ENCODE data around the gene SLC31A2.

Gene SLC31A2

DNA sequence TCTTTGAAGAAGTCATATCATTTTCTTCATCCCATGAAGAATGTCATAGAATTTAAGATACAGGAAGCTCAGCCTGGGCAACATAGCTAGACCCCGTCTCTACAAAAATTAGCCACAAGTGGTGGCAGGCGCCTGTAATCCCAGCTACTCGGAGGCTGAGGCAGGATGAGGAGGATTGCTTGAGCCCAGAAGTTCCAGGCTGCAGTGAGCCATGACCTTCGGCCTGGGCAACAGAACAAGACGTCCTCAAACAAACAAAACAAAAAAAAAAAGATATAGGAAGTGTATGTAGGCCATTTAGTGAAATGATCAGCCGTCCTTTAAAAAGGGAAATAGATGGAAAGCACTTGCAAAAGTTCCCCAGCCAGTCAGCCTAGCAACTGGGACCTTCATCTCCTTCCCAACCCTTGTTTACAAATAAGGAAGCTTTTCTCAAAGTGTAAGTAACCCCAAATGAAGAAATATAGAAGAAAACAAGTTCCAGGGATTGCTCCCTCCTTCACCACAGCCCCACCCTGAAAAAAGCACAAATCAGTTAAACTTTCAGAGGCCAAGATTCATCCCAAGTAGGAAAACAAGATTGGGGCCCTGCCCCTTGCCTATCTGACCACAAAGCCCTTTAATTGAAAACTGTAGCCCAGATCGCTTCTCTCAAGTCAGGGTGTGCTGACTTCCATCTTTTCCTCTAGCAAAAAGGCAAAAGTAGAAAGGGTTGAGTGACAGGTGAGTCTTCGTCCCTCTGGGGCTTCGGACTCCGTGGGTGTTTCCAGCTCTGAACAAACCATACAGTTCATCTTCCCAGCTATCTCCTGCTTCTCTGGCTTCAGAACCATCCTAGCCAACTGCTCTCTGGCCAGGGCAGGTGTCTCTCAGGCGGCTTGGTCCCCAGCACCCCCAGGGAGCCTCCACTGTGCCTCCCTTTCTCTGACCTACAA is 1.2 kb downstream of the SLC31A2 start:
- DNase-seq, result no peak

DNA sequence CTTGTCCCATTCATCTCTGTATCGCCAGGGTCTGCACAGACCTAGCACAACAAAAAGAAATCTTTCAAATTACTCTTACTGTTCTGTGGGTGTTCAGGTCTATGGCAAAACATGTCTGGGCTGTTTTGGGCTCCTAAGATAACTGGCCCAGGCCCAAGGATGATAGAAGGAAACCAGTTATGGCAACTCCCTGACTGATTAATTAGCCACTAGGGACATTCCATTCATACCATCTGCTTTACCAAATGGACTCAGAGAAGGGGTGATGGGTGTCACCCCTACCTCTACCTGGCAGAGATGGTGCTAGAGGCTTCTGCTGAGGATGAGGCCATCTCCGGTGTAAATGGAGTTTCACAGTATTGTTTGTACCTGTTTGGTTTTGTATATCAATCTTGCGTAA is 1.9 kb downstream of the SLC31A2 start:
- no peak for DNase-seq

- DNase-seq, result no peak
Measured at GRCh38 chr9:113153599-113153998, 2.8 kb downstream of the SLC31A2 start.

GRCh38 chr9:113154471-113154870 is 3.7 kb downstream of the SLC31A2 start:
- DNase-seq, result no peak

GRCh38 chr9:113154946-113155345 is 4.1 kb downstream of the SLC31A2 start:
- DNase-seq, result no peak

DNA sequence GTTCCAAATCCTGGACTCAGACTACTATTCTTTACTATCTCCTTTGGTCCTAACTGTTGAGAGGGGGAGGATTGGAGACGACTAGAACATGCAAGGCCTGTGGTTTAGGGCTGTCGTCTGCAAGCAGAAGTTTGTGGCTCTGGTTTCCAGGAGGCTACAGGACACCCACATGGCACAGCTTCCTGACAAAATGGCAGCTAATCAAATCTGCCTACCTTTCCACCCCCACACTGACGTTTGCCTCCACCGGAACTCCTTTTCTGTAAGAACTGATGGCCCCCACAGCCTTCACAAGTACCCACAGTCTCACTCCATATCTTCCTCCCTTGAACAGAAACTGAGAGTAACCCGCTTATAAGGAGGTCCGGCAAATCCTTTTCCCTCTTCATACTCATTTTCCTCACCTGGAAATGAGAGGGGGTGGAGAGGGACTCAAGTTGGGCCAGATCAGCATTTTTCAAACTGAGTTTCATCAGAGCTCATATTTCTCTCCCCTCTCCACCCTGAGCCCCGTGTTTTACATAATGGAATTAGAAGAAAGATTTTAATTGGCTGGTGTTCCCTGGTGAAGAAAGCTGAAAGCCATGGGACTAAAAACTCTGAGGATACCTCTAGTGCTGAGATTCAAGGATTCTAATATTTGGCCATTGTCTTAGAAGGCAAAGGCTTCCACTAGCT is 5.2 kb downstream of the SLC31A2 start:
- no peak for DNase-seq

- DNase-seq, result no peak
Measured at GRCh38 chr9:113156880-113157279, 6.1 kb downstream of the SLC31A2 start.

- no peak for DNase-seq
Measured at GRCh38 chr9:113158446-113158845, 7.6 kb downstream of the SLC31A2 start.

GRCh38 chr9:113160571-113160970 is 9.8 kb downstream of the SLC31A2 start:
- DNase-seq, result no peak

DNA sequence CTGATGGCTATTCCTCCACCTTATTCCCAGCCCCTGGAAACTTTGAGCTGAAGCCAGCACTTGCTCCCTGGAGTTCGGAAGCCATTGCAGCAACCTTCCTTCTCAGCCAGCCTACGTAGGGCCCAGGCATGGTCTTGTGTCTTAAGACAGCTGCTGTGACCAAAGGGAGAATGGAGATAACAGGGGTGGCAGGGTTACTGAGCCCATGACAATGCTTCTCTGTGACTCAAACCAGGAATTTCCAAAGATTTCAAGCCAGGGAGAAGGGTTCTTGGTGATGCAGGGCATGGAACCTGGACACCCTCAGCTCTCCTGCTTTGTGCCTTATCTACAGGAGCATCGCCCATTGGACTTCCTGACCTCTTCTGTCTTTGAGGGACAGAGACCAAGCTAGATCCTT is 12.2 kb downstream of the SLC31A2 start:
- DNase-seq, result no peak

- DNase-seq, result no peak
Measured at GRCh38 chr9:113164536-113165300, 13.9 kb downstream of the SLC31A2 start.

- DNase-seq, result no peak
Measured at GRCh38 chr9:113166039-113166438, 15.2 kb downstream of the SLC31A2 start.

DNA sequence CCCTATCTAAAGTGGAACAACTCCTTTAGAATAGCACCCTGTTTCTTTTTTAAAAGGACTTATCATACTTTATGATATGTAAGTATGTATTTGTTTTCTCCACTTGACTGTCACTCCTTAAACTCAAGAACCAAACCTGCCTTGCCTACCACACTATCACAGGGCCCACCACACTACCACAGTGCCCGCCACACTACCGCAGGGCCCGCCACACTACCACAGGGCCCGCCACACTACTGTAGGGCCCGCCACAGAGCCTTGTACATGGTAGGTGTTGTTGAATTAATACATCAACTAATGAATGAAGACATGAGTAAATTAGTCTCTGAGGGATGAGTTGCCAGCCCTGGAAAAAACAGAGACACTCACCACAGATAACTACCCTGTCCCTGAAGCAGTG is 18.0 kb downstream of the SLC31A2 start:
- DNase-seq, result no peak

DNA sequence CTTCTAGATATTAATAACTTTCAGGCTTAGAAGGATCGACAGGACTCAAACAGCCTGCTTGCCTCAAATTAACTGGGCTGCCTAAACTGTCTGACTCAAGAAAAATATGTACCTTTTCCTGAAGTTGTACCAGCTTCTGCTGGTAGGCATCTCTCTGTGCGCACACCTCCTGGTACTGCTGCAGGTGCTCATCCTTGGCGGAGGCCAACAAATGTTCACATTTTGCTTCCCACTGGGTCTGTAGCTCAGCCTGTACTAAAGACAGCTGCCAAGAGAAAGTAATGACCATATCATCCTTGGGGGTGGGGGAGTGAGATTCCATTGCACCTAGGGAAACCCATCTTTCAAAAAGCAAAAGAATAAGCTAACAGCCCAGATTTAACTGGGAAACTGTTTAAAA is 22.5 kb downstream of the SLC31A2 start:
- DNase-seq, result no peak

DNA sequence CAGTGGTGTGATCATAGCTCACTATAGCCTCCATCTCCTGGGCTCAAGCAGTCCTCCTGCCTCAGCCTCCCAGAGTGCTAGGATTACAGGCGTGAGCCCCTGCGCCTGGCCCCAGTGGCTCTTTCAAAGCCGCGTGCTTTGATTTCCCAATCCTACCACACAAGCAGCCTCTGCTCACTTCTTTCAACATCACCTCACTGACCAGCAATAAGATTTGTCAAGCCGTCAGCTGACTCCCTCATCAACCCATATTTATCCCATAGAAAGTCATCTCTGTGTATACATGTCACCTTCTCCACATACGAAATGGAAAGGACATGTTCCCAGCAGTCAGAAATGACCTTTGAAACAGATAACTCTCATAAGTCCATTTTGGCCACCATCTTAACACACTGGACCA is 26.0 kb downstream of the SLC31A2 start:
- DNase-seq, result no peak

DNA sequence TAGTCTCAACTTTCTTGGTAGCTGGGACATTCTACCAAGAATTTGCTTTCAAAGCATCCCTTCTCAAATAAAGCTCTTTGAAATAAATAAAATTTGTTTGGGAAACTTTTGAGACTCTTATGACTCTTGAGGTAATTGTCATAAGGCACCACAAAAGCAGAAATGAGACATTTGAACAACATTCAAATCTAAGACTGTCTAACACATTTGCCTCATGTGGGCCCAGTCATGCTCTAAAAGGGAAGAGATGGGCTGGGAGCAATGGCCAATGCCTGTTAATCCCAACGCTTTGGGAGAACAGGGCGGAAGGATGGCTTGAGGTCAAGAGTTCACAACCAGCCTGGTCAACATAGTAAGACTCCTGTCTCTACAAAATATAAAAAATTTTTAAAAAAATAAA is 26.4 kb downstream of the SLC31A2 start:
- no peak for DNase-seq

DNA sequence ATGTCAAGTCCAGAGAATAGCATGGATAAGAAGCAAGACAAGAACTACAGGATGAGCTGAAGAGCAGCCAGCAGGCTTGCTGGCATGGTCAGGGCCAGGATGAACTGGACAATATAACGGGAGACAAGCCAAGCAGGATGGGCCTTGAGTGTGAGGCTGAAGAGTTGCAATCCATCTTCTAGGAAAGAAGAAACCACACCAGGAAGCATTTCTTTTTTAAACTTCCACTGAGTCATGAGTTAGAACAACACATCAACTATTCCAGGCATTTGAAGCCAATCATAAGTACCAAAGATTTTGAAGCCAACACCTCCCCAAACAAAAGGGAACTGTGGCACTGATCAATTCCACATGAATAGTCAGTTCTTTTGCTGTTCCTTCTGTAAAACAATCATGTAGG is 27.3 kb downstream of the SLC31A2 start:
- no peak for DNase-seq

DNA sequence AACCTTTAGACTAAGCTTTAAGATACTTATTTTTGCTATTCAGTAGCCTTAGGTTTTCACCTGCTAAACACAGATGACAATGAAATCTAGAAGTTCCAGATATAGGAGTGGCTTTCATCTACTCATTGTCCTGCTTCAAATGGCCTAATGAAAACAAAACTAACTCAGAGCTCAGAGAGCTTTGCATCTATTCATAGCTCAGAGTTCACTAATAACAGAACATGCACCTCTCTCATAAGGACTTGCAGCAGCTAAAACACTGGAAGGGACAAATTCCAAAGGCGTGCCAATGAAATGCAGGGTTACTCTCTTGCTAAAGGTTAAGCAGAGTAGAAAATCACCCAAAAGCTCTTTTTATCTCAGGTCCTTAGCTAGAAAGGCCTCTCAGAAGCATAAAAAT is 29.0 kb downstream of the SLC31A2 start:
- DNase-seq, result no peak

GRCh38 chr9:113181165-113181564 is 30.4 kb downstream of the SLC31A2 start:
- no peak for DNase-seq

GRCh38 chr9:113183956-113184488 is 33.2 kb downstream of the SLC31A2 start:
- DNase-seq, result no peak

- DNase-seq, result no peak
Measured at GRCh38 chr9:113184539-113184938, 33.7 kb downstream of the SLC31A2 start.

- no peak for DNase-seq
Measured at GRCh38 chr9:113185271-113185670, 34.5 kb downstream of the SLC31A2 start.

DNA sequence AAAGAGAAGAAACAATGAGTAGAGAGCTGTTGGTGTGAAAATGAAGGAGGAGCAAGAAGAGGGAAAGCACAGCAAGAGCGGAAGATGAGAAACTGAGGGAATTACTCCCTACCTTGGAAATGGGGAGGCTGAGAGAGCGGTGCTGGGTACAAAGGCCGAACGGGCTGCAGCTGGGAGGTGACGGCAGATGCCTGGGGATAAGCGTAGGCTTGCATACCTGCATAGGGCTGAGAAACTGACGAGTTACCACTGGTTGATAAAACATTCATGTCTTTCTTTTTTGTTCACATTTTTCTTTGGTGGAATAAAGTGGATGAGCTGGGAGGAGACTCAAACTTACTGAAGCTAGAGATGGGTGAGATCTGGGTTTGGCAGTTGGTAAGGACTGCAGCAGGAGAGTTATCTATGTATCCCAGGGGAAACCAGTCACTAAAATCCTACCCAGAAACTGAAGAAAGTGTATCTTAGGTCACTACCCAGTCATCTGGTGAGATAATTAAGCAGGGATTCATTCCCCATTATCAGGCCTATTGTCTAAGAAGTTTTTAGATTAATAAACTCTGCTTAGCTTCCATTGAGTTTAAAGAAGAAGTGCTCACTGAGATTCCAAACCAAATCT is 35.4 kb downstream of the SLC31A2 start:
- no peak for DNase-seq

Measured in eye (tissue), 1 donor.